Stomach (tissue), 9 donors: ENCODE results near the gene PARK7. TPM values are rescaled to one million over a fixed set of nuclear protein-coding genes. Genes with fewer than 3 reads are reported as not detected.

Experiments
- DNase-seq, 2 donors: peaks; one replicate each; pipeline versions ENCODE4 v3.0.0 to v3.0.0-alpha.2; 2013 to 2019
- H3K27ac ChIP-seq, 5 donors: fragments of 200-600 bp in 4 of 5; sonication (generic) in 4 of 5; one replicate each; pipeline ENCODE4 v1.5.1; 2013 to 2019; ENCODE audit warnings: mild to moderate bottlenecking in 1 of 5, moderate library complexity in 1 of 5
- H3K27me3 ChIP-seq, 3 donors: fragments of 200-600 bp; sonication (generic); one replicate each; pipeline ENCODE4 v1.5.1; 2017 to 2019; ENCODE audit warnings: mixed run types in 1 of 3
- H3K36me3 ChIP-seq, 4 donors: fragments of 200-600 bp; sonication (generic); 1 replicate in 3 of 4; 2 replicates in 1 of 4; pipeline ENCODE4 v1.5.1; 2016 to 2019
- H3K4me1 ChIP-seq, 4 donors: fragments of 200-600 bp; sonication (generic); one replicate each; pipeline ENCODE4 v1.5.1; 2016 to 2019
- H3K4me3 ChIP-seq, 4 donors: fragments of 200-600 bp; sonication (generic) in 3 of 4; one replicate each; pipeline ENCODE4 v1.5.1; 2016 to 2019; ENCODE audit warnings: mild to moderate bottlenecking in 1 of 4
- H3K9me3 ChIP-seq, 4 donors: fragments of 200-600 bp; sonication (generic); one replicate each; pipeline ENCODE4 v1.5.1; 2016 to 2019
- CTCF ChIP-seq, 7 experiments: fragments of 450-650 bp in 4 of 7; fragments of 200-600 bp in 3 of 7; sonication (generic) in 3 of 7; IDR thresholded peaks; one replicate each; pipeline ENCODE4 v1.5.1; 2016 to 2019; ENCODE audit warnings: antibody characterized with exemption in 7 of 7, control low read depth in 2 of 7, mild to moderate bottlenecking in 1 of 7
- EP300 ChIP-seq: sonication (generic); formaldehyde crosslinking; IDR thresholded peaks from one replicate; pipeline ENCODE4 v1.6.1; 2017; ENCODE audit warnings: antibody characterized with exemption
- POLR2A ChIP-seq, 4 donors: fragments of 450-650 bp; IDR thresholded peaks; one replicate each; pipeline ENCODE4 v1.6.1; 2016; ENCODE audit warnings: antibody characterized with exemption in 4 of 4, control low read depth in 2 of 4, mild to moderate bottlenecking in 1 of 4, moderate library complexity in 1 of 4
- POLR2AphosphoS5 ChIP-seq, 3 donors: sonication (generic); formaldehyde crosslinking; IDR thresholded peaks; one replicate each; pipeline ENCODE4 v1.6.1; 2016; ENCODE audit warnings: antibody characterized with exemption in 3 of 3
- WGBS, 5 donors: extraction: QIAGEN DNeasy Blood & Tissue Kit in 3 of 5; methylation state at CpG; one replicate each; pipeline versions ENCODE4 v1.1.5 to v1.1.7; 2013 to 2018; 5-methylcytosine and 5-hydroxymethylcytosine counted together
- intact Hi-C: fragments of 100-400 bp; cut with DNase I; formaldehyde crosslinking; loops from one replicate; pipeline ENCODE4 v1.15.1; 2023; ENCODE audit warnings: low total_unique reads
- polyA plus RNA-seq, 3 donors: library from polyadenylated mRNA; stranded (reverse); fragments of 200-250 nt; gene quantifications; one replicate each; pipeline ENCODE4 v1.2.3, GENCODE V29; 2013
- total RNA-seq, 5 donors: library from RNA; depleted of rRNA; stranded (reverse); fragments of >200 nt; gene quantifications; one replicate each; pipeline versions ENCODE4 v1.1.0 to v1.2.3, GENCODE V29; 2014 to 2016
- donor health status: healthy with polysubstance abuse.
- donor health status: Bipolar disorder and iron deficiency.
- donor health status: healthy.

Gene PARK7
- total and polyA plus RNA-seq, 8 donors: 41.4 to 350 (median 142) TPM

- H3K27ac ChIP-seq: peak overlapping the region in 4 of 5 donors; percentile 52 to 98 (median 76)
- H3K4me1 ChIP-seq: peaks cover 43 to 94% (median 75%) of the 10 kb centered on the region in 4 donors
- no peaks in the 10 kb centered on the region for H3K27me3 ChIP-seq
- intact Hi-C loops: no loop called here
- H3K9me3 ChIP-seq: no peaks in the 10 kb centered on the region
- TF ChIP-seq POLR2A (IDR thresholded peaks at IDR 0.05) (no peak), POLR2AphosphoS5 (IDR thresholded peaks at IDR 0.05) (peak in 2 of 3 donors; percentile 34 to 77)
- peak in 1 of 2 donors; percentile 88 for DNase-seq
- H3K36me3 ChIP-seq: peaks cover 0 to 3% (median 0%) of the 10 kb centered on the region in 4 donors
- H3K4me3 ChIP-seq: peak overlapping the region in 1 of 4 donors; percentile 74
Observed at GRCh38 chr1:8020032-8020431, 58.5 kb downstream of the PARK7 start.

- Histone ChIP-seq H3K4me3 (peak overlapping the region; percentile 68 to 83 (median 72)), H3K27ac (peak overlapping the region in 4 of 5 donors; percentile 38 to 98 (median 93)), H3K4me1 (peaks cover 29 to 81% (median 63%) of the 10 kb centered on the region in 4 donors), H3K27me3 (peaks cover 0 to 8% (median 0%) of the 10 kb centered on the region in 3 donors), H3K36me3 (no peaks in the 10 kb centered on the region), H3K9me3 (no peaks in the 10 kb centered on the region)
- TF ChIP-seq POLR2A (IDR thresholded peaks at IDR 0.05) (no peak), CTCF (IDR thresholded peaks at IDR 0.05) (no peak), POLR2AphosphoS5 (IDR thresholded peaks at IDR 0.05) (no peak), EP300 (no peak)
- 79 to 94% (median 91%) methylated on average over 6 of the region's 6 CpGs for WGBS, 5 donors
- no peak for DNase-seq
- intact Hi-C loops: no loop called here
Observed at GRCh38 chr1:8021676-8022266, 60.3 kb downstream of the PARK7 start.

- peaks cover 26 to 81% (median 63%) of the 10 kb centered on the region in 4 donors for H3K4me1 ChIP-seq
- H3K4me3 ChIP-seq: peak overlapping the region; percentile 68 to 83 (median 72)
- H3K9me3 ChIP-seq: no peaks in the 10 kb centered on the region
- WGBS, 5 donors: 53 to 72% (median 55%) methylated on average over 3 of the region's 3 CpGs
- intact Hi-C loops: no loop called here
- TF ChIP-seq CTCF (IDR thresholded peaks at IDR 0.05): no peak
- TF ChIP-seq POLR2A (IDR thresholded peaks at IDR 0.05): no peak
- peak in 1 of 3 donors; percentile 6 for TF ChIP-seq POLR2AphosphoS5 (IDR thresholded peaks at IDR 0.05)
- no peak for TF ChIP-seq EP300
- H3K27me3 ChIP-seq: peaks cover 0 to 8% (median 0%) of the 10 kb centered on the region in 3 donors
- H3K27ac ChIP-seq: peak overlapping the region in 4 of 5 donors; percentile 88 to 98 (median 93)
- DNase-seq: no peak
- H3K36me3 ChIP-seq: no peaks in the 10 kb centered on the region
Observed at GRCh38 chr1:8022395-8023286, 61.1 kb downstream of the PARK7 start.

GRCh38 chr1:8023287-8023994 is 61.9 kb downstream of the PARK7 start:
- DNase-seq: no peak
- H3K36me3 ChIP-seq: no peaks in the 10 kb centered on the region
- peaks cover 25 to 81% (median 61%) of the 10 kb centered on the region in 4 donors for H3K4me1 ChIP-seq
- intact Hi-C loops: no loop called here
- TF ChIP-seq POLR2A (IDR thresholded peaks at IDR 0.05) (no peak), POLR2AphosphoS5 (IDR thresholded peaks at IDR 0.05) (peak in 1 of 3 donors; percentile 6), CTCF (IDR thresholded peaks at IDR 0.05) (no peak)
- peak overlapping the region; percentile 21 to 98 (median 89) for H3K27ac ChIP-seq
- no peaks in the 10 kb centered on the region for H3K9me3 ChIP-seq
- peaks cover 0 to 8% (median 0%) of the 10 kb centered on the region in 3 donors for H3K27me3 ChIP-seq
- WGBS, 5 donors: 58 to 70% (median 64%) methylated on average over 10 of the region's 10 CpGs
- peak overlapping the region; percentile 68 to 83 (median 72) for H3K4me3 ChIP-seq
